ENCODE measurements around the gene PEX12. TPM values are rescaled to one million over a fixed set of nuclear protein-coding genes. Genes with fewer than 3 reads are reported as not detected.

PEX12 gene
- total and polyA plus RNA-seq, 9 of the 15 experiments (the other 6 are each of a cell fraction or from before 2014, with no cell fraction given) = 4.0 to 12.4 (median 6.4) TPM

DNA sequence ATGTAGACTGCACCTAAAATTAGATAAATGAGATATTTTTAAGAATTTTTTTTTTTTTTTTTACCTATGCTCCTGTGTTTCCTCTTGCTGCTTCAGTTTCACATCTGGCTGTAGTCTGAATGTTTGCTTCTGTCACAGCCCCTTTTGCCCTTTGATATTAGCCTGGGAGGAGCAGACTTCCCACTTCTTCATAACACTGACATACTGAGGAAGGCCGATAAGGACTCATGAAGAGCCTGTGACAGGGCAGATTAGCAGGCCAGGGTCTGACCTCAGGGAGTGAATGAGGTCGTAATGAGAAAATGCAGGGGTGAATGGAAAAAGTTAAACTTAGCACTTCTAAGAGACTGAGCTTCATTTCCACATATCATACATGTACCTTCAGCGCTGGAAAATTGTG is 17.7 kb downstream of the PEX12 start, which contains the start of gene SLFN14 (continued):
- TF ChIP-seq MIER1 (IDR thresholded peaks at IDR 0.05; ENCODE audit: low read depth) (no peak), BACH1 (tag; IDR thresholded peaks at IDR 0.05) (peak; percentile 74), XRCC4 (IDR thresholded peaks at IDR 0.05; ENCODE audit: extremely low read depth, insufficient read depth, insufficient read length) (no peak), ZNF133 (CRISPR knock-in tag; IDR thresholded peaks at IDR 0.05) (no peak), DDX20 (tag; IDR thresholded peaks at IDR 0.05; ENCODE audit: low read depth) (no peak), ETV6 (IDR thresholded peaks at IDR 0.05; ENCODE audit: borderline replicate concordance in 1 of 2, low read depth in 2 of 2, low read length in 1 of 2) (peak in 1 of 2 experiments; percentile 84; a peak in 2 of 4 replicates), ETV6 (CRISPR knock-in tag; IDR thresholded peaks at IDR 0.05; ENCODE audit: borderline replicate concordance) (no peak), SP2 (IDR thresholded peaks at IDR 0.05; ENCODE audit: extremely low read depth, low read depth, low read length, poor library complexity, severe bottlenecking) (no peak), GTF3C2 (IDR thresholded peaks at IDR 0.05; ENCODE audit: borderline replicate concordance, extremely low read depth, insufficient read length) (no peak), KAT7 (CRISPR knock-in tag; IDR thresholded peaks at IDR 0.05; ENCODE audit: borderline replicate concordance) (no peak), ZNF785 (CRISPR knock-in tag; IDR thresholded peaks at IDR 0.05) (no peak), SIX5 (IDR thresholded peaks at IDR 0.05; ENCODE audit: borderline replicate concordance in 1 of 2, insufficient read depth in 1 of 2, low read depth in 1 of 2, low read length in 2 of 2) (no peak), GMEB1 (CRISPR knock-in tag; IDR thresholded peaks at IDR 0.05) (no peak), ZNF41 (CRISPR knock-in tag; conservative IDR thresholded peaks at IDR 0.05) (no peak), KDM4B (IDR thresholded peaks at IDR 0.05; ENCODE audit: borderline replicate concordance in 2 of 2, low read depth in 1 of 2) (no peak), OTX1 (CRISPR knock-in tag; IDR thresholded peaks at IDR 0.05) (peak; percentile 42; the same call in 1 of the 2 replicates), ZNF668 (CRISPR knock-in tag; IDR thresholded peaks at IDR 0.05) (no peak)
- TF ChIP-seq, protein P1, sequence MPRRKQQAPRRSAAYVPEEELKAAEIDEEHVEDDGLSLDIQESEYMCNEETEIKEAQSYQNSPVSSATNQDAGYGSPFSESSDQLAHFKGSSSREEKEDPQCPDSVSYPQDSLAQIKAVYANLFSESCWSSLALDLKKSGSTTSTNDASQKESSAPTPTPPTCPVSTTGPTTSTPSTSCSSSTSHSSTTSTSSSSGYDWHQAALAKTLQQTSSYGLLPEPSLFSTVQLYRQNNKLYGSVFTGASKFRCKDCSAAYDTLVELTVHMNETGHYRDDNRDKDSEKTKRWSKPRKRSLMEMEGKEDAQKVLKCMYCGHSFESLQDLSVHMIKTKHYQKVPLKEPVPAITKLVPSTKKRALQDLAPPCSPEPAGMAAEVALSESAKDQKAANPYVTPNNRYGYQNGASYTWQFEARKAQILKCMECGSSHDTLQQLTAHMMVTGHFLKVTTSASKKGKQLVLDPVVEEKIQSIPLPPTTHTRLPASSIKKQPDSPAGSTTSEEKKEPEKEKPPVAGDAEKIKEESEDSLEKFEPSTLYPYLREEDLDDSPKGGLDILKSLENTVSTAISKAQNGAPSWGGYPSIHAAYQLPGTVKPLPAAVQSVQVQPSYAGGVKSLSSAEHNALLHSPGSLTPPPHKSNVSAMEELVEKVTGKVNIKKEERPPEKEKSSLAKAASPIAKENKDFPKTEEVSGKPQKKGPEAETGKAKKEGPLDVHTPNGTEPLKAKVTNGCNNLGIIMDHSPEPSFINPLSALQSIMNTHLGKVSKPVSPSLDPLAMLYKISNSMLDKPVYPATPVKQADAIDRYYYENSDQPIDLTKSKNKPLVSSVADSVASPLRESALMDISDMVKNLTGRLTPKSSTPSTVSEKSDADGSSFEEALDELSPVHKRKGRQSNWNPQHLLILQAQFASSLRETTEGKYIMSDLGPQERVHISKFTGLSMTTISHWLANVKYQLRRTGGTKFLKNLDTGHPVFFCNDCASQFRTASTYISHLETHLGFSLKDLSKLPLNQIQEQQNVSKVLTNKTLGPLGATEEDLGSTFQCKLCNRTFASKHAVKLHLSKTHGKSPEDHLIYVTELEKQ (CRISPR knock-in tag; IDR thresholded peaks at IDR 0.05) = no peak
- TF ChIP-seq, protein P2, sequence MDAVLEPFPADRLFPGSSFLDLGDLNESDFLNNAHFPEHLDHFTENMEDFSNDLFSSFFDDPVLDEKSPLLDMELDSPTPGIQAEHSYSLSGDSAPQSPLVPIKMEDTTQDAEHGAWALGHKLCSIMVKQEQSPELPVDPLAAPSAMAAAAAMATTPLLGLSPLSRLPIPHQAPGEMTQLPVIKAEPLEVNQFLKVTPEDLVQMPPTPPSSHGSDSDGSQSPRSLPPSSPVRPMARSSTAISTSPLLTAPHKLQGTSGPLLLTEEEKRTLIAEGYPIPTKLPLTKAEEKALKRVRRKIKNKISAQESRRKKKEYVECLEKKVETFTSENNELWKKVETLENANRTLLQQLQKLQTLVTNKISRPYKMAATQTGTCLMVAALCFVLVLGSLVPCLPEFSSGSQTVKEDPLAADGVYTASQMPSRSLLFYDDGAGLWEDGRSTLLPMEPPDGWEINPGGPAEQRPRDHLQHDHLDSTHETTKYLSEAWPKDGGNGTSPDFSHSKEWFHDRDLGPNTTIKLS (IDR thresholded peaks at IDR 0.05; ENCODE audit: borderline replicate concordance, low read depth) = no peak

Data from K562 (cell line).